Osteoblast (primary cell): Measurements from ENCODE around the gene RSRC1. TPM values are rescaled to one million over a fixed set of nuclear protein-coding genes. Genes with fewer than 3 reads are reported as not detected.

Experiments
- DNase-seq: peaks from one replicate; pipeline ENCODE4 v3.0.0; 2011; ENCODE audit warnings: low spot score, mixed read lengths; ENCODE audit not compliant: insufficient read length; ENCODE audit errors: missing footprints
- H2AFZ ChIP-seq: 2 replicates; pipeline ENCODE4 v1.6.0; 2011; ENCODE audit warnings: mild to moderate bottlenecking, low read length
- H3K27ac ChIP-seq: 2 replicates; pipeline ENCODE4 v1.5.1; 2011; ENCODE audit warnings: mild to moderate bottlenecking, low read depth, low read length, moderate library complexity
- H3K27me3 ChIP-seq: 2 replicates; pipeline ENCODE4 v1.6.0; 2012; ENCODE audit warnings: mild to moderate bottlenecking, control low read depth, inconsistent platforms, low read length, moderate library complexity; ENCODE audit not compliant: insufficient read depth
- H3K36me3 ChIP-seq: 2 replicates; pipeline ENCODE4 v1.5.1; 2011; ENCODE audit warnings: mild to moderate bottlenecking, low read length, control low read depth, moderate library complexity; ENCODE audit not compliant: insufficient read depth
- H3K4me1 ChIP-seq: 2 replicates; pipeline ENCODE4 v1.5.1; 2011; ENCODE audit warnings: mild to moderate bottlenecking, low read length, control low read depth, moderate library complexity; ENCODE audit not compliant: insufficient read depth
- H3K4me2 ChIP-seq: 2 replicates; pipeline ENCODE4 v1.6.0; 2011; ENCODE audit warnings: mild to moderate bottlenecking, low read length; ENCODE audit not compliant: insufficient read depth
- H3K4me3 ChIP-seq: fragments of 200-600 bp; sonication (generic); 3 replicates; pipeline ENCODE4 v1.5.1; 2012; ENCODE audit warnings: mild to moderate bottlenecking, low read length, inconsistent platforms; ENCODE audit not compliant: insufficient read depth
- H3K79me2 ChIP-seq: 2 replicates; pipeline ENCODE4 v1.6.0; 2012; ENCODE audit warnings: mild to moderate bottlenecking, low read length, control low read depth, inconsistent platforms; ENCODE audit not compliant: insufficient read depth
- H3K9me3 ChIP-seq: 2 replicates; pipeline ENCODE4 v1.5.1; 2011; ENCODE audit warnings: low read depth, low read length, control low read depth
- H4K20me1 ChIP-seq: 2 replicates; pipeline ENCODE4 v1.6.0; 2012; ENCODE audit warnings: mild to moderate bottlenecking, low read length, control low read depth; ENCODE audit not compliant: insufficient read depth
- CTCF ChIP-seq: IDR thresholded peaks from 2 replicates; pipeline ENCODE4 v1.5.1; 2011; ENCODE audit warnings: mild to moderate bottlenecking, low read depth, low read length, moderate library complexity; ENCODE audit errors: extremely low read depth
- total RNA-seq: library from RNA; depleted of rRNA; stranded (reverse); fragments of >200 nt; gene quantifications from 2 replicates; pipeline ENCODE4 v1.2.3, GENCODE V29; 2012

The RSRC1 gene
- total RNA-seq, 1 donor, result 69.8 TPM

GRCh38 chr3:158094235-158095110 lies 15.4 kb upstream of the RSRC1 start:
- Histone ChIP-seq H2AFZ (no peak overlapping the region), H3K4me2 (no peak overlapping the region), H4K20me1 (no peaks in the 10 kb centered on the region), H3K4me1 (no peaks in the 10 kb centered on the region), H3K79me2 (no peaks in the 10 kb centered on the region), H3K4me3 (no peak overlapping the region), H3K36me3 (peaks cover 19% of the 10 kb centered on the region), H3K27ac (no peak overlapping the region), H3K9me3 (no peaks in the 10 kb centered on the region), H3K27me3 (peaks cover 32% of the 10 kb centered on the region)
- no peak for DNase-seq
- no peak for TF ChIP-seq CTCF

- no peak for DNase-seq
- Histone ChIP-seq H3K36me3 (peaks cover 19% of the 10 kb centered on the region), H3K27ac (no peak overlapping the region), H3K79me2 (no peaks in the 10 kb centered on the region), H3K4me2 (no peak overlapping the region), H3K27me3 (peaks cover 32% of the 10 kb centered on the region), H4K20me1 (no peaks in the 10 kb centered on the region), H3K4me1 (no peaks in the 10 kb centered on the region), H3K4me3 (no peak overlapping the region), H2AFZ (no peak overlapping the region), H3K9me3 (no peaks in the 10 kb centered on the region)
- TF ChIP-seq CTCF, result no peak
Measured at GRCh38 chr3:158095111-158095813, 14.6 kb upstream of the RSRC1 start.

GRCh38 chr3:158095814-158096704 lies 13.8 kb upstream of the RSRC1 start:
- H3K79me2 ChIP-seq, result no peaks in the 10 kb centered on the region
- H3K27me3 ChIP-seq, result peaks cover 32% of the 10 kb centered on the region
- H3K4me2 ChIP-seq, result no peak overlapping the region
- H3K9me3 ChIP-seq, result no peaks in the 10 kb centered on the region
- no peak overlapping the region for H2AFZ ChIP-seq
- H3K36me3 ChIP-seq, result peaks cover 19% of the 10 kb centered on the region
- H3K4me3 ChIP-seq, result no peak overlapping the region
- no peaks in the 10 kb centered on the region for H3K4me1 ChIP-seq
- H4K20me1 ChIP-seq, result no peaks in the 10 kb centered on the region
- DNase-seq, result no peak
- no peak overlapping the region for H3K27ac ChIP-seq
- no peak for TF ChIP-seq CTCF
